ELR (cell line): ENCODE results near the gene SELENOH.
A peak's percentile ranks its signal among the peaks of the same experiment; 100 is the strongest.
"Not testable (repeated sequence)": the region's sequence is repeated elsewhere in the genome, so short reads cannot be mapped to it uniquely, and the experiment has no call there.

Experiments used
- DNase-seq: peaks from one replicate; pipeline ENCODE4 v3.0.0-alpha.2; 2015; ENCODE audit warnings: low read depth

The SELENOH gene

GRCh38 chr11:57741132-57742086, at the start of gene SELENOH:
TSS of gene SELENOH (plus strand) at chr11:57741491. CDS start at chr11:57741596, 105 bp downstream.
- peak; percentile 98 for DNase-seq

GRCh38 chr11:57698843-57699365, 42.4 kb upstream of the SELENOH start:
- no peak for DNase-seq

GRCh38 chr11:57699813-57700212, 41.5 kb upstream of the SELENOH start:
- no peak for DNase-seq

- DNase-seq: no peak
Measured at GRCh38 chr11:57700425-57700824, 40.9 kb upstream of the SELENOH start.

- DNase-seq: no peak
Measured at GRCh38 chr11:57703341-57703740, 38.0 kb upstream of the SELENOH start.

- no peak for DNase-seq
Measured at GRCh38 chr11:57704932-57705331, 36.4 kb upstream of the SELENOH start.

- DNase-seq: not testable (repeated sequence)
Measured at GRCh38 chr11:57705432-57705831, 35.9 kb upstream of the SELENOH start.

- no peak for DNase-seq
Measured at GRCh38 chr11:57709802-57710367, 31.4 kb upstream of the SELENOH start.

- peak; percentile 82 for DNase-seq
Measured at GRCh38 chr11:57711414-57712255, 29.7 kb upstream of the SELENOH start, which contains the start of gene MED19. TSS of gene MED19 (minus strand) at chr11:57712215. CDS start at chr11:57712179, 36 bp downstream.

- DNase-seq: peak; percentile 99
Measured at GRCh38 chr11:57712256-57713150, 28.8 kb upstream of the SELENOH start, which contains the start of gene TMX2. TSS of gene TMX2 (plus strand) at chr11:57712593. CDS start at chr11:57712619, 26 bp downstream.

GRCh38 chr11:57713835-57714234, 27.5 kb upstream of the SELENOH start:
- DNase-seq: no peak

GRCh38 chr11:57716726-57717125, 24.6 kb upstream of the SELENOH start:
- DNase-seq: not testable (repeated sequence)

GRCh38 chr11:57727185-57727584, 14.1 kb upstream of the SELENOH start:
- no peak for DNase-seq

- DNase-seq: no peak
Measured at GRCh38 chr11:57728829-57729228, 12.5 kb upstream of the SELENOH start.

- no peak for DNase-seq
Measured at GRCh38 chr11:57729479-57729878, 11.8 kb upstream of the SELENOH start.

- DNase-seq: no peak
Measured at GRCh38 chr11:57732661-57733060, 8.6 kb upstream of the SELENOH start.

- DNase-seq: no peak
Measured at GRCh38 chr11:57735619-57736298, 5.5 kb upstream of the SELENOH start.

- DNase-seq: no peak
Measured at GRCh38 chr11:57742087-57742452, 779 bp downstream of the SELENOH start.

GRCh38 chr11:57744357-57744756, 3.1 kb downstream of the SELENOH start:
- no peak for DNase-seq

GRCh38 chr11:57745206-57745605, 3.9 kb downstream of the SELENOH start:
- DNase-seq: no peak
